ENCODE measurements around the gene FHAD1.

DNA sequence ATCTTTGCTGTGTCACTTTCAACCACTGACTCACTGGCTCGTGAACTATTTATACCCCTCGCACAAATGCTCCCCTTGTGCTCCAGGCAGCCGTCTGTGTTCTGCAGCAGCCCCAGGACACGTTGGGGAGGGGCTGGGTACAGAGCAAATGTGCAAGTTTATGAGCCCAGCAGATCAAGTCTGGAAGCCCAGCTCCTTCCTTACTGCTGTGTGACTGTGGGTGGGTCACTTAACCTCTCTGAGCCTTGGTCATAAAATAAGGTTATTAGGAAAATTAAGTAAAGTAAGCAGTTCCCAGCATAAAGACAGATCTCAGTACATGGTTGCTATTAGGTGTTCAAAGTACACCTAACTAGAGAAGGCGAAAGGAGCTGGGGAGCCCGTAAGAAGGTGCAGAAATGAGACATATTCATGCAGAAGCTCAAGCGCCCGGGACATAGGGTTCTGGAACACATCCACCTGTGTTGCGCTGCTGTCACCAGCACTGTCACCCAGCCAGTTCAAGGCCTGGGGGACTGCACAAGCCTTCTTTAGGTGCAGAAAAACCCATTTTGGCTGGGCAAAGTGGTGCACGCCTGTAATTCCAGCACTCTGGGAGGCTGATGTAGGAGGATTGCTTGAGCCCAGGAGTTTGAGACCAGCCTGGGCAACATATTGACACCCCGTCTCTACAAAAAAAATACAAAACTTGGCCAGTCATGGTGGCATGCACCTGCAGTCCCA is 176.5 kb downstream of the FHAD1 start:
- TF ChIP-seq, protein P1, sequence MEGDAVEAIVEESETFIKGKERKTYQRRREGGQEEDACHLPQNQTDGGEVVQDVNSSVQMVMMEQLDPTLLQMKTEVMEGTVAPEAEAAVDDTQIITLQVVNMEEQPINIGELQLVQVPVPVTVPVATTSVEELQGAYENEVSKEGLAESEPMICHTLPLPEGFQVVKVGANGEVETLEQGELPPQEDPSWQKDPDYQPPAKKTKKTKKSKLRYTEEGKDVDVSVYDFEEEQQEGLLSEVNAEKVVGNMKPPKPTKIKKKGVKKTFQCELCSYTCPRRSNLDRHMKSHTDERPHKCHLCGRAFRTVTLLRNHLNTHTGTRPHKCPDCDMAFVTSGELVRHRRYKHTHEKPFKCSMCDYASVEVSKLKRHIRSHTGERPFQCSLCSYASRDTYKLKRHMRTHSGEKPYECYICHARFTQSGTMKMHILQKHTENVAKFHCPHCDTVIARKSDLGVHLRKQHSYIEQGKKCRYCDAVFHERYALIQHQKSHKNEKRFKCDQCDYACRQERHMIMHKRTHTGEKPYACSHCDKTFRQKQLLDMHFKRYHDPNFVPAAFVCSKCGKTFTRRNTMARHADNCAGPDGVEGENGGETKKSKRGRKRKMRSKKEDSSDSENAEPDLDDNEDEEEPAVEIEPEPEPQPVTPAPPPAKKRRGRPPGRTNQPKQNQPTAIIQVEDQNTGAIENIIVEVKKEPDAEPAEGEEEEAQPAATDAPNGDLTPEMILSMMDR (IDR thresholded peaks at IDR 0.05) = no peak
- no peak for TF ChIP-seq POLR2A (IDR thresholded peaks at IDR 0.05)
- TF ChIP-seq POLR2AphosphoS5 (IDR thresholded peaks at IDR 0.05; ENCODE audit: insufficient read depth in 1 of 2, low read depth in 1 of 2) = no peak
